Activated CD4-positive, alpha-beta T cell treated with anti-CD3 and anti-CD28 coated beads for 36 hours (primary cell): ENCODE results near the gene NHLRC1. TPM values are rescaled to one million over a fixed set of nuclear protein-coding genes. Genes with fewer than 3 reads are reported as not detected.
A peak's percentile ranks its signal among the peaks of the same experiment; 100 is the strongest.

Experiments
- ATAC-seq: fragments of 200-7000 bp; cut with Tn5 transposase; one replicate; pipeline ENCODE4 v1.10.0; 2021; ENCODE audit warnings: mild to moderate bottlenecking, moderate library complexity
- CTCF ChIA-PET: fragments of 350-600 bp; sonication (Branson Sonifier 250); formaldehyde crosslinking; loops from one replicate; lab custom pipeline; 2021; ENCODE audit warnings: antibody characterized with exemption; lab: Charles Lee
- POLR2A ChIA-PET: fragments of 350-600 bp; sonication (Branson Sonifier 250); formaldehyde crosslinking; loops from one replicate; lab custom pipeline; 2021; ENCODE audit warnings: antibody characterized with exemption, inconsistent platforms; lab: Charles Lee
- DNase-seq: peaks from one replicate; pipeline ENCODE4 v3.0.0-alpha.2; 2020
- H3K27ac Mint-ChIP-seq: one replicate; pipeline ENCODE4 v1.8.0; 2021; ENCODE audit warnings: mixed read lengths
- H3K27me3 Mint-ChIP-seq: one replicate; pipeline ENCODE4 v1.8.0; 2021; ENCODE audit warnings: mixed read lengths
- H3K36me3 Mint-ChIP-seq: one replicate; pipeline ENCODE4 v1.8.0; 2021; ENCODE audit warnings: low read depth, mixed read lengths
- H3K4me1 Mint-ChIP-seq: one replicate; pipeline ENCODE4 v1.8.0; 2021; ENCODE audit warnings: mixed read lengths
- H3K4me3 Mint-ChIP-seq: one replicate; pipeline ENCODE4 v1.8.0; 2021; ENCODE audit warnings: mild to moderate bottlenecking, moderate library complexity, mixed read lengths
- H3K9me3 Mint-ChIP-seq: one replicate; pipeline ENCODE4 v1.8.0; 2021; ENCODE audit warnings: low read depth, mixed read lengths
- intact Hi-C, 2 experiments: fragments of 100-400 bp; cut with DNase I in 1 of 2; cut with micrococcal nuclease in 1 of 2; formaldehyde crosslinking; loops; one replicate each; pipeline versions ENCODE4 v1.14.2 to v1.15.1; 2022 to 2024; cut with DNase I, micrococcal nuclease
- total RNA-seq, 2 experiments: library from RNA; stranded (reverse); gene quantifications; one replicate each; pipeline ENCODE4 v1.2.3, GENCODE V29; 2021

NHLRC1 gene
- total RNA-seq, result under 1 TPM; 0.11 to 0.16 TPM

GRCh38 chr6:18122128-18123093, at the start of gene NHLRC1:
NHLRC1 (minus strand) TSS chr6:18122677; CDS start chr6:18122606, 71 bp downstream.
- peaks cover 11% of the 10 kb centered on the region for H3K4me1 Mint-ChIP-seq
- intact Hi-C loops, result loop anchor here in 1 of 2 experiments (1.0 kb wide), 3 partner anchors 33 to 966 kb away; partner anchors contain the start of genes FAM8A1, KDM1B and TPMT
- peak; percentile 87 for DNase-seq
- POLR2A ChIA-PET, result no interaction called here
- H3K27ac Mint-ChIP-seq, result peak within 1 kb of the TSS; percentile 23
- ATAC-seq, result peak; percentile 96
- peaks cover 39% of the 10 kb centered on the region for H3K27me3 Mint-ChIP-seq
- peak within 1 kb of the TSS; percentile 68 for H3K4me3 Mint-ChIP-seq
- H3K9me3 Mint-ChIP-seq, result no peaks in the 10 kb centered on the region
- H3K36me3 Mint-ChIP-seq, result peaks cover 2% of the 10 kb centered on the region
- CTCF ChIA-PET, result interaction anchor here (0.6 to 1.9 kb wide), 6 partner anchors 10 to 379 kb away, joined by 3 to 6 read pairs (median 3); no protein-coding TSS in a partner anchor

- H3K27ac Mint-ChIP-seq, result no peak overlapping the region
- POLR2A ChIA-PET, result no interaction called here
- intact Hi-C loops, result no loop called here
- H3K27me3 Mint-ChIP-seq, result no peaks in the 10 kb centered on the region
- no peak overlapping the region for H3K4me3 Mint-ChIP-seq
- peaks cover 11% of the 10 kb centered on the region for H3K9me3 Mint-ChIP-seq
- no peak for DNase-seq
- ATAC-seq, result no peak
- H3K4me1 Mint-ChIP-seq, result peaks cover 1% of the 10 kb centered on the region
- CTCF ChIA-PET, result no interaction called here
- H3K36me3 Mint-ChIP-seq, result peaks cover 54% of the 10 kb centered on the region
Measured at GRCh38 chr6:18171871-18172270, 49.4 kb upstream of the NHLRC1 start.

GRCh38 chr6:18168264-18168663, 45.8 kb upstream of the NHLRC1 start:
- ChIA-PET CTCF (no interaction called here), POLR2A (no interaction called here)
- intact Hi-C loops, result no loop called here
- Mint-ChIP-seq H3K27ac (no peak overlapping the region), H3K9me3 (peaks cover 5% of the 10 kb centered on the region), H3K36me3 (peaks cover 32% of the 10 kb centered on the region), H3K27me3 (no peaks in the 10 kb centered on the region), H3K4me3 (no peak overlapping the region), H3K4me1 (peaks cover under 1% of the 10 kb centered on the region)
- ATAC-seq (no peak), DNase-seq (no peak)

- Mint-ChIP-seq H3K9me3 (peaks cover 5% of the 10 kb centered on the region), H3K4me3 (no peak overlapping the region), H3K27me3 (no peaks in the 10 kb centered on the region), H3K27ac (no peak overlapping the region), H3K4me1 (no peaks in the 10 kb centered on the region), H3K36me3 (peaks cover 42% of the 10 kb centered on the region)
- ATAC-seq (no peak), DNase-seq (no peak)
- CTCF ChIA-PET, result interaction anchor here (0.6 kb wide), 1 partner anchor 231 kb away, joined by 4 read pairs; no protein-coding TSS in a partner anchor
- intact Hi-C loops, result no loop called here
- POLR2A ChIA-PET, result no interaction called here
Measured at GRCh38 chr6:18166312-18167036, 44.0 kb upstream of the NHLRC1 start.

- Mint-ChIP-seq H3K27ac (no peak overlapping the region), H3K4me1 (peaks cover 3% of the 10 kb centered on the region), H3K4me3 (no peak overlapping the region), H3K27me3 (no peaks in the 10 kb centered on the region), H3K36me3 (peaks cover 45% of the 10 kb centered on the region), H3K9me3 (peaks cover 5% of the 10 kb centered on the region)
- ChIA-PET POLR2A (no interaction called here), CTCF (no interaction called here)
- ATAC-seq (no peak), DNase-seq (no peak)
- intact Hi-C loops, result no loop called here
Measured at GRCh38 chr6:18165751-18166150, 43.3 kb upstream of the NHLRC1 start.

GRCh38 chr6:18162401-18162800, 39.9 kb upstream of the NHLRC1 start:
- DNase-seq (no peak), ATAC-seq (no peak)
- Mint-ChIP-seq H3K9me3 (no peaks in the 10 kb centered on the region), H3K4me1 (peaks cover 3% of the 10 kb centered on the region), H3K27ac (no peak overlapping the region), H3K27me3 (no peaks in the 10 kb centered on the region), H3K36me3 (peaks cover 39% of the 10 kb centered on the region), H3K4me3 (no peak overlapping the region)
- CTCF ChIA-PET, result no interaction called here
- POLR2A ChIA-PET, result no interaction called here
- intact Hi-C loops, result no loop called here

- intact Hi-C loops, result no loop called here
- Mint-ChIP-seq H3K27me3 (no peaks in the 10 kb centered on the region), H3K9me3 (no peaks in the 10 kb centered on the region), H3K27ac (peak overlapping the region; percentile 15), H3K4me3 (no peak overlapping the region), H3K4me1 (peaks cover 4% of the 10 kb centered on the region), H3K36me3 (peaks cover 37% of the 10 kb centered on the region)
- ChIA-PET CTCF (no interaction called here), POLR2A (no interaction called here)
- DNase-seq, result no peak
- no peak for ATAC-seq
Measured at GRCh38 chr6:18161431-18161830, 39.0 kb upstream of the NHLRC1 start.

- H3K4me3 Mint-ChIP-seq, result no peak overlapping the region
- H3K27me3 Mint-ChIP-seq, result no peaks in the 10 kb centered on the region
- H3K27ac Mint-ChIP-seq, result peak overlapping the region; percentile 15
- CTCF ChIA-PET, result no interaction called here
- peak; percentile 14 for DNase-seq
- H3K4me1 Mint-ChIP-seq, result peaks cover 9% of the 10 kb centered on the region
- peak; percentile 78 for ATAC-seq
- H3K9me3 Mint-ChIP-seq, result no peaks in the 10 kb centered on the region
- intact Hi-C loops, result no loop called here
- peaks cover 37% of the 10 kb centered on the region for H3K36me3 Mint-ChIP-seq
- POLR2A ChIA-PET, result interaction anchor here (0.6 kb wide), 1 partner anchor 130 kb away, joined by 3 read pairs; no protein-coding TSS in a partner anchor
Measured at GRCh38 chr6:18160911-18161310, 38.4 kb upstream of the NHLRC1 start.

- Mint-ChIP-seq H3K36me3 (peaks cover 10% of the 10 kb centered on the region), H3K27ac (peak overlapping the region; percentile 70), H3K4me3 (peak overlapping the region; percentile 93), H3K4me1 (peaks cover 27% of the 10 kb centered on the region), H3K9me3 (no peaks in the 10 kb centered on the region), H3K27me3 (no peaks in the 10 kb centered on the region)
- ATAC-seq (peak; percentile 4), DNase-seq (peak; percentile 67)
- POLR2A ChIA-PET, result no interaction called here
- CTCF ChIA-PET, result interaction anchor here (0.9 kb wide), 1 partner anchor 271 kb away, joined by 3 read pairs; no protein-coding TSS in a partner anchor
- intact Hi-C loops, result loop anchor here (1.0 to 5.0 kb wide), 7 partner anchors 34 to 556 kb away; partner anchors contain the start of genes DEK (in 2 of the 2), NUP153 (in 2 of the 2), FAM8A1 (in 1 of the 2) and NHLRC1 (in 1 of the 2)
Measured at GRCh38 chr6:18155864-18156421, 33.5 kb upstream of the NHLRC1 start.

- intact Hi-C loops, result loop anchor here (1.0 to 5.0 kb wide), 7 partner anchors 33 to 555 kb away; partner anchors contain the start of genes DEK (in 2 of the 2), NUP153 (in 2 of the 2), FAM8A1 (in 1 of the 2) and NHLRC1 (in 1 of the 2)
- ATAC-seq (peak; percentile 97), DNase-seq (peak; percentile 99)
- peak within 1 kb of the TSS; percentile 93 for H3K4me3 Mint-ChIP-seq
- H3K36me3 Mint-ChIP-seq, result peaks cover 6% of the 10 kb centered on the region
- peak within 1 kb of the TSS; percentile 90 for H3K27ac Mint-ChIP-seq
- POLR2A ChIA-PET, result interaction anchor here (0.6 kb wide), 1 partner anchor 22 kb away, joined by 3 read pairs; no protein-coding TSS in a partner anchor
- H3K4me1 Mint-ChIP-seq, result peaks cover 27% of the 10 kb centered on the region
- CTCF ChIA-PET, result interaction anchor here (0.9 kb wide), 1 partner anchor 271 kb away, joined by 3 read pairs; no protein-coding TSS in a partner anchor
- H3K9me3 Mint-ChIP-seq, result no peaks in the 10 kb centered on the region
- no peaks in the 10 kb centered on the region for H3K27me3 Mint-ChIP-seq
Measured at GRCh38 chr6:18155150-18155863, 32.8 kb upstream of the NHLRC1 start, which contains the start of gene KDM1B. KDM1B (plus strand) TSS chr6:18155422; CDS start chr6:18159896, 4,474 bp downstream.
